ENCODE measurements around the gene GALNT7.
"Not testable (repeated sequence)": the region's sequence is repeated elsewhere in the genome, so short reads cannot be mapped to it uniquely, and the experiment has no call there.

Gene GALNT7

DNA sequence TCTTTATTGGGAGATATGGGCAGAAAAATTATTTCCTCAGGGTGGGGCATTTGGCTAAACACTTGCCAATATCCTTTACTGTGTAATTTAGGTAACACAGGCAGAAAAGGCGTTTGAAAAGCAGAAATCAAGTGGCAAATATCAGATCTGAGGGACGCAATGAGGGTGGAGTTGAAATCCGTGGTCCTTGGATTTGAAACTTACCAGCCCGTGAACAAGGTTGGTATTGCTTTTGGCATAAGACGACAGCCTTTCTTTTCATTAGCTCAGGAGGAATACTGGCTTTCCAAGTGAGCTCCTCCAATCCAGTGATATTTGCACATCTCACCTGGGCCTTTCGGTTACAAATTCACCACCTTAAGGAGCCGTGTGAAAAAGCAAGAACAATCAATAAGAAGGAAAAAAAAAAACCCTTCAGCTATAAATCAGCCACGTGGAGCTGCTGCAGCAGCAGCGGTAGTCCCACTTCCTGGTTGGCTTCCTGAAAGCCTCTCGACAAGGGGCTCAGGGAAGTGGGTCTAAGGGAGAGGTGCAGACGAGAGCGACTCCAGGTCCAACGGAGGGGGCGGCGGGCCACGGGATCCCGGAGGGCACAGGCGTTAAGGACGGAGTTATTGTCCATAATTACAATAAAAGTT, 734 bp upstream of the GALNT7 start:
- peak; percentile 34 for DNase-seq

GRCh38 chr4:173169178-173169427, 492 bp downstream of the GALNT7 start:
- DNase-seq = no peak

DNA sequence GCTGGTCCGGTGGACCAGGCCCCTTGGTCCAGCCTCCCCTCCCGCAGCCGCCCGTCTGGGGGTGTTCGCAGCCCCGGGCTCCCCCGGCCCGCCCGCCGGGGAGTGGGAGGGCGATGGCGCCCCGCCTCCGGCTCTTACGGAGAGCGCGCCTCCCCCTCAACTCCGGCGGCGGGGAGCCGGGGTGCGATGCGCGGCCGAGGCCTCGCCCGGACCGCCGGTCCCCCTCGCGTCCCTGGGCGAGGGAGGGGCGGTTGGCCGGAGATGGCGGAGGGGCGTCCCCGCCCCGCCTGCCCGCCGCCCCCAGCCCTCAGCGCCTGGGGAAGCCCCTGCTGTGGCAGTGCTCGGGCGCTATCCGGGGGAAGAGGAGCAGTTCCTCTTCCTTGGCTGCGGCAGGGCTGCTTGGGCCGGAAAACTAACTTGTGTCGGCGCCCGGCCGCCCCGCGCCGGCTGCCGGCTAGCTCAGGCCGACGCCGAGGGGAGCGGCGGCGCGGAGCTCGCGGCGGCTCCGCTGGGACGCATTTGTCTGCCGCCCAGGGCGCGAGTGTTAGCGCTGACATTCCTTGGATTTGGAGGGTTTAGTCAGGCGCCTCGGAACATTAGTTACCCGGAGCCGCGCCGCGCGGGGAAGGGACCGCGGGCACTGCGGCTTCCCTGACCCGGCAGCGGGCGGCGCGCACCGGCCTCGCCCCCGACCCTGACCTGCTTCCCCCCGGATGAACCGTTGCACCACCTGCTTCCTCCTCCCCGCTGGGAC, 994 bp downstream of the GALNT7 start:
- peak; percentile 66 for DNase-seq

GRCh38 chr4:173170182-173170778, 1.7 kb downstream of the GALNT7 start:
- no peak for DNase-seq

GRCh38 chr4:173171098-173171497, 2.5 kb downstream of the GALNT7 start:
- no peak for DNase-seq

DNA sequence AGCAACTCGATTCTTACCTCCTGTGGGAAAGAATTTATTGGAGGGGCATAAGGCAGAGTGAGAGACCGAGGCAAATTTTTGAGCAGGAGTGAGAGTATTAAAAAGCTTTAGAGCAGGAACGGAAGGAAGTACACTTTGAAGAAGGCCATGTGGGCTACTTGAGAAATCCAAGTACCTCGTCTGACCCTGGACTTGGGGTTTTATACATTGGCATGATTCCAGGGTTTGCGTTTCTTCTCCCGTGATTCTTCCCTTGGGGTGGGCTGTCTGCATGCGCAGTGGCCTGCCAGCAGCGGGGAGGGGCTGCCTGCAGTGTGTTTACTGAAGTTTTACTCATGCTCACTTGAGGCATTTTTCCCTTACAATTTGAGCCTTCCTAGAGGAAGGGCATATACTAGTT, 3.4 kb downstream of the GALNT7 start:
- no peak for DNase-seq

DNA sequence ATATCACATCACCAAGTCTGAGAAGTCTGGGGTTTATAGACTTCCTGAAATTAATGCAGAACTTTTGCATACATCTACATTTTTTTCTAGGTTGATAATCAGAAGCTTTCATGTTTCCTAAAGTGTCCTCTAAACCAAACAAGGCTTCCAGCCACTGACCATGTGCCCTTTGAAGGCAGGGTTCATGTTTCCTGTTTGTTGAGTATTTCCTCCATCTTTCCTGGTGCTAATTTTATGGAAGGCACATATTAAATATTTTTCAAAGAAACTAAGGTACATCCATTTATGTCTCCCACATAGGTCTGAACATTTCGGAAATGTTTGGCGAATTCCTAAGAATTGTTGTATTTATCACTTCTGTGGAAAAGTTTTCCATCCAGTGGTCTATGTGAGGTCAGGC, 5.6 kb downstream of the GALNT7 start:
- DNase-seq = no peak

- DNase-seq = no peak
Observed at GRCh38 chr4:173174594-173175012, 6.0 kb downstream of the GALNT7 start.

GRCh38 chr4:173176010-173176409, 7.4 kb downstream of the GALNT7 start:
- no peak for DNase-seq

- no peak for DNase-seq
Observed at GRCh38 chr4:173177232-173177631, 8.6 kb downstream of the GALNT7 start.

- DNase-seq = no peak
Observed at GRCh38 chr4:173178144-173178543, 9.5 kb downstream of the GALNT7 start.

DNA sequence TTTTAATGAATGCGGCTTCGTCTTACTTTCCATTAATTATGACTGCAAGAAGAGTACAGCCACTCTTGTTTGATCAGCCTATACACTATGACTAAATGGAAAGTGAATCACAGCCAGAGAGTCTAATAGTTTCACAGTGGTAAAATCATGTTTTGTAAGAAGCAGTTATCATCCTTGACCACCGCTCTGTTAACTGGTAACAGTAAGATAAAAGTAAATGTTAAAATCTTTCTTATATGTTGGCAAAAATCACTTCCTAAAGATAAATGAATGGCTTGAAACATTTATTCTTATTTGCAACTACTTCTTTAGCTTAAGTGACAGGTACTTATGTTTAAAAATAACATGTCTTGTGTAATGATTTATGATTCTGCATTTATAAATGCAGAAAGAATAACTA, 13.2 kb downstream of the GALNT7 start:
- DNase-seq = no peak

- DNase-seq = no peak
Observed at GRCh38 chr4:173182403-173182802, 13.8 kb downstream of the GALNT7 start.

DNA sequence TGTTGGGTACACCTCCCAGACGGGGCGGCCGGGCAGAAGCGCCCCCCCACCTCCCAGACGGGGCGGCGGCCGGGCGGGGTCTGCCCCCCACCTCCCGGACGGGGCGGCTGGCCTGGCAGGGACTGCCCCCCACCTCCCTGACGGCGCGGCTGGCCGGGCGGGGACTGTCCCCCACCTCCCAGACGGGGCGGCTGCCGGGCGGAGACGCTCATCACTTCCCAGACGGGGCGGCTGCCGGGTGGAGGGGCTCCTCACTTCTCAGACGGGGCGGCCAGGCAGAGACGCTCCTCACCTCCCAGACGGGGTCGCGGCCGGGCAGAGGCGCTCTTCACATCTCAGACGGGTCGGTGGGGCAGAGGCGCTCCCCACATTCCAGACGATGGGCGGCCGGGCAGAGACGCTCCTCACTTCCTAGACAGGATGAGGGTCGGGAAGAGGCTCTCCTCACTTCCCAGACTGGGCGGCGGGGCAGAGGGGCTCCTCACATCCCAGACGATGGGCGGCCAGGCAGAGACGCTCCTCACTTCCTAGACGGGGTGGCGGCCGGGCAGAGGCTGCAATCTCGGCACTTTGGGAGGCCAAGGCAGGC, 15.1 kb downstream of the GALNT7 start:
- DNase-seq = not testable (repeated sequence)

- no peak for DNase-seq
Observed at GRCh38 chr4:173185847-173186510, 17.4 kb downstream of the GALNT7 start.

- DNase-seq = no peak
Observed at GRCh38 chr4:173187732-173188131, 19.1 kb downstream of the GALNT7 start.

GRCh38 chr4:173188648-173189047, 20.0 kb downstream of the GALNT7 start:
- DNase-seq = no peak

DNA sequence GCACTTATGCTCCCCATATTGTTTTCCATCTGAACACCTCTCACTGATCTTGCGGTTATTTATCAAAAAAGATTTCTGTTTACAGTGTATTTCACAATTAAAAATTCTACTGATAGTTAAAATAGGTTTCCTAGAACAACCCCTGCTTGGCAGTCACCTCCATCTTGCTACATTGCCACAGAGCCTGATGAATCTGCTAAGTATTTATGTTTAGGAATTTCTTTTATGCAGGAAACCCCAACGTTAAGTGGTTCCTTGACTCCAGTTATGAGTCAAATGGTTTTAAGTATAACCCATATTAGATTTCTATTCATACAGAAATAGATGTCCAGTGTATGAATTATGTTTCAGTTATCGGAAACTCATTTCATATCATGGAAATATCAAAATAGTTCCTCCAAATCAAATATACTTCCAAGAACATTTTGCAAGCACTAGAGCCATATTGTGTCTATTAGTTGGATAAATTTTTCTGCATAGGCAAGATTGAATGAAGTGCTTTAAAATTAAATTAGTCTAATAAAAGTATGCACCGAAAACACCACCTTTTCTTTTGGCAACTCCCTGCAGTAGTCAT, 20.6 kb downstream of the GALNT7 start:
- no peak for DNase-seq

- no peak for DNase-seq
Observed at GRCh38 chr4:173191623-173192041, 23.0 kb downstream of the GALNT7 start.

DNA sequence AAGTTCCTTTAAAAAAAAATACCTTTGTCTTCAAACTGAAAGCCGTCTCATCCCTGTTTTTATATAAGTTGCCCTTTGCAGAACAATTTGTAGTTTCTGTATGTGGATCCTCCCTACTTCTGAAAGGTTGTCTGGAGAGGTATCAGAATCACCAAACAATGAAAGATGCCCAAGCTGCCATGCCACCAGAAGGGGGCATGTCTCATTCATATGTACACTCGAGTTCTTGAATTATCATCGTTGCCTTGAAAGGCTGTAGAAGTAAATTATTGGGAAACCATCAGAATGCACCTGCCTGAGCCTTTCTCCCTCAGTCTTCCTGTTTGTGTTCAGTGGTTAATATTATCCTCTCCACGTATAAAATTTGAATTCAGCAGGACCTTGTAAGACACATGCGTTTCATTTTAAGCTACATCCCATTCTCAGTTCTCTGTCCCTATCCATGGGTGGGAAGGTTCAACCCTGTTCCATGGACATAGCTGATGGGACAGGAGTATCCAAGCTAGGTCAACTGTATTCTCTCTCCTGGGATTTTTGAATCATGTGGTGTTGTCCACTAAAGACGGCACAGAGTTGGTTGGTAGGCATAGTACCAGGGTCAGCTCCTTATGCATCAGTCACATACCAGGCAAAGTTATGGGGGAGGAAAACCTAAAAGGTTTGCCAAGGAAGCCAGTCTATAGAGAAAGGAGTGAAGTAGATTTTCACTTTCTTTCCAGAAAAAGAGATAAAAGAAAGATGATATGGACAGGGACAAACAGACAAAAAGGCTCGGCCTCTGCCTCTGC, 24.0 kb downstream of the GALNT7 start:
- DNase-seq = no peak

DNA sequence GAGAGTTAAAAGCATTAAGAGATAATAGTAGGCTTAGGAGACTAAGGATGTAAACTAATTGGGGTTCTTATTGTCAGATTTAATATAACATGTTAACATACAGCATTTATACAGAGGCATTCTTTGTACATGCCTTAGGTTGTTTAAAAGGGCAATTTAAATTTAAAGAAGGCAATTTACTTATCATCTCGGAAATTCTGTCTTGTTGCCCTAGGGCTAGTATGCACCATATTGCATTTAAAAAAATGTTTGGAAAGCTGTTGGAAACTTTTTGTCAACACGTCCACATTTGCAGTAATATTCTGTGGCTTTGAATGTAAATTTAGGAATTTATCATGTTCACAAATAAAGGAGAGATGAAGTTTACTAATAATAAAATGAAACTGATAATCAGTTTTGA, 25.5 kb downstream of the GALNT7 start:
- DNase-seq = no peak

DNA sequence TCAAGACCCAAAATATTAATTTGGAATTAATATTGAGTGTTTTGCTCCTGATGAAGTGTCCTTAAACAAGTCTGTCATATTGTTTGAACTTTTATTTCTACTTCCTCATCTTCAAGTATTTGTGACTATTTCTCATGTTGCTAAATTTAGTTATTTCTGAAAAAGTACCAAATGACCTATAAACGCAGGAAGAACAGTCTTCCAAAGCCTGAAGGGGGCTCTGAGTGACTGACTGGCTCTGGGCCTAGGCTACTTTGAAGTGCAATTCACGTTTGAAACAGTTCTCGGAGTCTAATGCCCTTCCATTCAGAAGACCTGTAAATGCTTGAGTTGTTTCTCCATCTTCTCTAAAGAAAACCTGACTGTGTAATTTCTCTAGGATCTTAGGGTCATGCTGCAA, 26.5 kb downstream of the GALNT7 start:
- DNase-seq = no peak
